Fibroblast of lung (primary cell): ENCODE data around the gene ZNF396. TPM values are rescaled to one million over a fixed set of nuclear protein-coding genes. Genes with fewer than 3 reads are reported as not detected.
A peak's percentile ranks its signal among the peaks of the same experiment; 100 is the strongest.

Experiments used
- DNase-seq, 2 donors: peaks; one replicate each; pipeline versions ENCODE4 v3.0.0 to v3.0.0-alpha.2; 2010; ENCODE audit warnings: low read depth in 2 of 2
- H2AFZ ChIP-seq: 2 replicates; pipeline ENCODE4 v1.5.1; 2012; ENCODE audit warnings: low read length, control low read depth, inconsistent platforms
- H3K27ac ChIP-seq: 2 replicates; pipeline ENCODE4 v1.5.1; 2011; ENCODE audit warnings: low read length, control low read depth; ENCODE audit not compliant: insufficient read depth
- H3K27me3 ChIP-seq: 2 replicates; pipeline ENCODE4 v1.5.1; 2011; ENCODE audit warnings: mild to moderate bottlenecking, low read length; ENCODE audit not compliant: control insufficient read depth, insufficient read depth
- H3K36me3 ChIP-seq: 2 replicates; pipeline ENCODE4 v1.5.1; 2011; ENCODE audit warnings: low read length; ENCODE audit not compliant: control insufficient read depth, insufficient read depth
- H3K4me1 ChIP-seq: 2 replicates; pipeline ENCODE4 v1.5.1; 2011; ENCODE audit warnings: low read length; ENCODE audit not compliant: control insufficient read depth, insufficient read depth; ENCODE audit errors: extremely low read depth
- H3K4me2 ChIP-seq: 2 replicates; pipeline ENCODE4 v1.5.1; 2011; ENCODE audit warnings: low read length, control low read depth; ENCODE audit not compliant: insufficient read depth; ENCODE audit errors: extremely low read depth
- H3K4me3 ChIP-seq, 4 experiments: fragments of 200-600 bp in 1 of 4; sonication (generic) in 1 of 4; replicated peaks in 1 of 4; 2 replicates each; pipeline ENCODE4 v1.5.1; 2011 to 2016; ENCODE audit warnings: low read length in 4 of 4, low read depth in 3 of 4, mild to moderate bottlenecking in 3 of 4, control low read depth in 2 of 4, inconsistent platforms in 1 of 4, mixed read lengths in 1 of 4; ENCODE audit not compliant: insufficient read depth in 1 of 4; ENCODE audit errors: control extremely low read depth in 1 of 4
- H3K79me2 ChIP-seq: 2 replicates; pipeline ENCODE4 v1.5.1; 2012; ENCODE audit warnings: mild to moderate bottlenecking, low read length, inconsistent platforms; ENCODE audit not compliant: control insufficient read depth, insufficient read depth
- H3K9ac ChIP-seq: 2 replicates; pipeline ENCODE4 v1.5.1; 2011; ENCODE audit warnings: mild to moderate bottlenecking, low read length, control low read depth; ENCODE audit not compliant: insufficient read depth
- H3K9me3 ChIP-seq: 2 replicates; pipeline ENCODE4 v1.5.1; 2012; ENCODE audit warnings: low read depth, low read length; ENCODE audit not compliant: control insufficient read depth, insufficient read depth
- H4K20me1 ChIP-seq: 2 replicates; pipeline ENCODE4 v1.5.1; 2011; ENCODE audit warnings: low read length; ENCODE audit not compliant: control insufficient read depth, insufficient read depth; ENCODE audit errors: extremely low read depth
- CTCF ChIP-seq, 2 donors: IDR thresholded peaks in 1 of 2; conservative IDR thresholded peaks in 1 of 2; 1 replicate in 1 of 2; 2 replicates in 1 of 2; pipeline ENCODE4 v1.5.1; 2011 to 2012; ENCODE audit warnings: low read length in 2 of 2, control low read depth in 1 of 2, inconsistent platforms in 1 of 2, low read depth in 1 of 2, mild to moderate bottlenecking in 1 of 2
- EZH2 ChIP-seq: IDR thresholded peaks from 2 replicates; pipeline ENCODE4 v1.5.1; 2012; ENCODE audit warnings: low read length, control low read depth, mild to moderate bottlenecking; ENCODE audit errors: missing control alignments
- polyA plus RNA-seq, 2 donors: library from polyadenylated mRNA; depleted of rRNA in 1 of 2; stranded (reverse) in 1 of 2; unstranded in 1 of 2; fragments of >200 nt; gene quantifications; 2 replicates each; pipeline ENCODE4 v1.2.1, GENCODE V29; 2011 to 2012; ENCODE audit warnings: missing spikeins in 1 of 2
- total RNA-seq: library from RNA; depleted of rRNA; stranded (reverse); fragments of >200 nt; gene quantifications from 2 replicates; pipeline ENCODE4 v1.2.1, GENCODE V29; 2014

Gene ZNF396
- total and polyA plus RNA-seq, 2 donors (not counting 1 experiment from before 2014, with no cell fraction given) = 1.7 to 5.0 TPM

GRCh38 chr18:35362531-35362930, 14.6 kb downstream of the ZNF396 start:
- DNase-seq = no peak
- Histone ChIP-seq H2AFZ (no peak overlapping the region), H3K79me2 (no peaks in the 10 kb centered on the region)

GRCh38 chr18:35361570-35362321, 15.4 kb downstream of the ZNF396 start:
- Histone ChIP-seq H3K4me1 (no peaks in the 10 kb centered on the region), H3K36me3 (no peaks in the 10 kb centered on the region), H4K20me1 (no peaks in the 10 kb centered on the region), H3K79me2 (no peaks in the 10 kb centered on the region), H3K9ac (no peak overlapping the region), H3K27ac (no peak overlapping the region), H3K27me3 (no peaks in the 10 kb centered on the region), H2AFZ (no peak overlapping the region), H3K4me2 (no peak overlapping the region), H3K9me3 (no peaks in the 10 kb centered on the region), H3K4me3 (no peak overlapping the region)
- TF ChIP-seq CTCF (conservative IDR thresholded peaks at IDR 0.05 in 1 of 2, IDR thresholded peaks at IDR 0.05 in 1 of 2; ENCODE audit: low read depth in 1 of 2, low read length in 2 of 2) (no peak), EZH2 (no peak)
- DNase-seq = no peak

More at GRCh38 chr18:35362531-35362930, 14.6 kb downstream of the ZNF396 start:
- Histone ChIP-seq H3K36me3 (no peaks in the 10 kb centered on the region), H3K9ac (no peak overlapping the region), H3K4me3 (no peak overlapping the region), H3K4me1 (no peaks in the 10 kb centered on the region), H3K4me2 (no peak overlapping the region), H3K27ac (no peak overlapping the region), H3K9me3 (no peaks in the 10 kb centered on the region), H4K20me1 (no peaks in the 10 kb centered on the region), H3K27me3 (no peaks in the 10 kb centered on the region)
- TF ChIP-seq EZH2 (no peak), CTCF (conservative IDR thresholded peaks at IDR 0.05 in 1 of 2, IDR thresholded peaks at IDR 0.05 in 1 of 2; ENCODE audit: low read depth in 1 of 2, low read length in 2 of 2) (no peak)

GRCh38 chr18:35355140-35355618, 22.0 kb downstream of the ZNF396 start:
- Histone ChIP-seq H3K4me1 (no peaks in the 10 kb centered on the region), H3K4me3 (peak overlapping the region in 2 of 4 experiments; percentile 25 to 30), H2AFZ (peak overlapping the region; percentile 60), H4K20me1 (no peaks in the 10 kb centered on the region), H3K9me3 (no peaks in the 10 kb centered on the region), H3K36me3 (no peaks in the 10 kb centered on the region), H3K79me2 (no peaks in the 10 kb centered on the region), H3K27ac (no peak overlapping the region), H3K4me2 (peak overlapping the region; percentile 55), H3K27me3 (no peaks in the 10 kb centered on the region), H3K9ac (no peak overlapping the region)
- TF ChIP-seq CTCF (conservative IDR thresholded peaks at IDR 0.05 in 1 of 2, IDR thresholded peaks at IDR 0.05 in 1 of 2; ENCODE audit: low read depth in 1 of 2, low read length in 2 of 2) (peak; percentile 79 to 85), EZH2 (no peak)
- peak; percentile 78 to 88 for DNase-seq
